Duodenal mucosa (tissue), 2 donors: ENCODE measurements around the gene KRT10.

Source experiments
- H3K27ac ChIP-seq: one replicate; pipeline ENCODE4 v1.7.0; 2013; ENCODE audit warnings: low read depth, low read length
- H3K27me3 ChIP-seq, 2 donors: one replicate each; pipeline ENCODE4 v1.7.0; 2013; ENCODE audit warnings: low read length in 2 of 2, control low read depth in 1 of 2; ENCODE audit not compliant: insufficient read depth in 2 of 2, control insufficient read depth in 1 of 2
- H3K36me3 ChIP-seq, 2 donors: one replicate each; pipeline ENCODE4 v1.7.0; 2013; ENCODE audit warnings: low read length in 2 of 2, control low read depth in 1 of 2; ENCODE audit not compliant: insufficient read depth in 2 of 2, control insufficient read depth in 1 of 2
- H3K4me1 ChIP-seq, 2 donors: one replicate each; pipeline ENCODE4 v1.7.0; 2013; ENCODE audit warnings: low read length in 2 of 2, control low read depth in 1 of 2; ENCODE audit not compliant: insufficient read depth in 2 of 2, control insufficient read depth in 1 of 2
- H3K4me3 ChIP-seq, 2 donors: one replicate each; pipeline ENCODE4 v1.7.0; 2013; ENCODE audit warnings: low read length in 2 of 2, low read depth in 1 of 2
- H3K9ac ChIP-seq, 2 donors: one replicate each; pipeline ENCODE4 v1.7.0; 2013; ENCODE audit warnings: low read length in 2 of 2, low read depth in 1 of 2
- H3K9me3 ChIP-seq, 2 donors: one replicate each; pipeline ENCODE4 v1.7.0; 2013; ENCODE audit warnings: low read length in 2 of 2, control low read depth in 1 of 2; ENCODE audit not compliant: control insufficient read depth in 1 of 2

The KRT10 gene

DNA sequence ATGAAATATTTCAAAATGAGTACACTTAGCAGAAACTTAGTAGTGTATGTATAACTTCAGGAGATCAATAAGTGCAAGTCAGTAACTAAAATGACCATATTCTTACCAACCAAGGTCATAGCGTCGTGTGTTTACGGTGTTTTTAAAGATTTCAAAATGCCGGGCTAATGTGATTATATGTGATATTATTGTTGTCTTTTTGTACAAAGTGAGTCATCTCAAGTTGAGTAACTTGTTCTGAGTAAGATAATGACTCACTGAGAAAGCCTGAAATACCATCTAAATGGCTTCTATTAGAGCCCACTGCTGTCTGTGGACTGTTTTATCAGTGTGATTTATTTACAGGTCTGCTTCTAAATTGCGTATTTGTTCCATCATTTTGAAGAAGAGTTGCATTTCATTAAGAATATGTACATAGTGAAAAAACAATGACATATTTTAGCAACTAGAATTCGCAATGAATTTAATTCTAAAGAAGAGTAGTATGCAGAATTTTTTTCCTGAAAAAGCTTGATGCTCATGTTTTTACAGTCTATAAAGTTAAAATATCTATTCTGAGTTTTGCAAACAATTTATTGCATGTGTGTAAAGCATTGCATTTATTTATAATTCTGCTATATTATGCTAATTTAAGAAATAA lies 31.9 kb upstream of the KRT10 start:
- Histone ChIP-seq H3K9me3 (no peaks in the 10 kb centered on the region), H3K4me1 (peaks cover 5 to 7% of the 10 kb centered on the region in 2 donors), H3K4me3 (no peak overlapping the region), H3K9ac (no peak overlapping the region), H3K27me3 (peaks cover 0 to 3% of the 10 kb centered on the region in 2 donors), H3K27ac (no peak overlapping the region), H3K36me3 (no peaks in the 10 kb centered on the region)

DNA sequence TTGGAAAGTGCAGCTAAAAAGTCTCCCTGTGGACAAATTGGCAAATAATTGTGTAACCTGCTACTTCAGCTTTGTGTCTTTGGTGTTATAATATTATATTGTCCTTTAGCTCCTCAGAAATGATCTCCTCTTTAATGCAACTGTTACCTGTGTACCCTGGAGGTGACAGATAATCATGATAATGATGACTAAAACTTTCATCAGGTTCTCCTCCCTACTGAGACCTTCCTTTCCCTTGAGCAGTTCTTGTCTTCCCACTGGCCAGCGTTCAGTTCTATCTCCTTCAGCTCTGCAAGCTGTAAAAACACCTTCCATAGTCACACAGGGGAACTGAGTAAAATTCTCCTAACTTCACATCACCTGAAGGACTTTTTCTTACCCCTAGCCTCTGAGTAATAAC lies 29.9 kb upstream of the KRT10 start:
- H3K4me3 ChIP-seq = no peak overlapping the region
- H3K36me3 ChIP-seq = no peaks in the 10 kb centered on the region
- peaks cover 0 to 2% of the 10 kb centered on the region in 2 donors for H3K4me1 ChIP-seq
- H3K27me3 ChIP-seq = peaks cover 0 to 3% of the 10 kb centered on the region in 2 donors
- no peaks in the 10 kb centered on the region for H3K9me3 ChIP-seq
- no peak overlapping the region for H3K27ac ChIP-seq
- H3K9ac ChIP-seq = no peak overlapping the region

DNA sequence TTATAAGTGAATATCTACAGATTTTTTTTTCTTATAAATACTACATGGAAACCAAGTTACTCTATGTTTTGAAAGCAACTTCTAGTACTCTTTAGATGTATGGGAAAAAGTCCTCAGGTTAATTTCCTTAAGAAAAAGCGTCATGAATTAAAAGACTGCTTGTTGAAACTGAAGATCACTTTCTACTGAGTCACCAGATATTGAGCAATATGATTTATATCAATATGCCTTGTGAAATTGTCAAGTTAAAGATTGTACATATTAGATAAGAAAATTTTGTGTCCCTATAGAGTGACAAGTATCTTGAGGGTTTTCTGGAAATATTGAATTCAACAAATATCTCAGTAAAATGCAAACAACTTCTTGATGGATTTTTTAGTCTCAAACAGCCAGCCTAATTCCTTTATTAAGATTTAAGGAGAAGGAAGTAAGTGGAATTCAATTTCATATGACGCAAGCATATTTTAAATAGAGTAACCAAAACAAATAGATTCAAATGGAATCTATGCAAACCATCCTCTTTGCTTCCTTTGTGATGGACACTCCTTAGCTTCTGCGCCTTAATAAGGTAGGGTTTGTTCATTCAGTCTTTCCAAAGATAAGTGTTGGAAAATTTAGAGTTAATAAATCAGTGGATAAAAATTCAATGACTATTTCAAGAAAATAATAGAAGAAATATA lies 28.0 kb upstream of the KRT10 start:
- Histone ChIP-seq H3K9me3 (no peaks in the 10 kb centered on the region), H3K27me3 (peaks cover 0 to 5% of the 10 kb centered on the region in 2 donors), H3K27ac (no peak overlapping the region), H3K4me3 (no peak overlapping the region), H3K4me1 (no peaks in the 10 kb centered on the region), H3K36me3 (no peaks in the 10 kb centered on the region), H3K9ac (no peak overlapping the region)

DNA sequence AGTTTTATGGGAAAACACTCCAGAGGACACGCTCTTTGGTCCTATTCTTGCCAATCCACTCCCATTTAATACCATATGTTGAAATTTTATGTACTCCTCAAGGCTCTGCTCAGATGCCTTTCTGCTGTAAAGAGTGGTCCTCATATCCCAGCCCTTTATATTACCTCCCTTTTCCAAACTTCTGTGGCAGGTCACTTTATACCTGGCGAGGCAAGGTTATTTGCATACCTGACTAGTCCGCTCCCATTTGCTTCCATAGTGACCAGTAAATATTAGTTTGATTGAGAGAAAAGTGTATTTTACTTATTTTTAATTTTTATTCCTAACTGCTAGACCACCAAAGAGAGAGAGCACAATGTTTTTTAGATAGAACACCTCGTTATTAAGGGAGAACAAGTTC lies 27.3 kb upstream of the KRT10 start:
- Histone ChIP-seq H3K9me3 (no peaks in the 10 kb centered on the region), H3K4me1 (no peaks in the 10 kb centered on the region), H3K9ac (no peak overlapping the region), H3K4me3 (no peak overlapping the region), H3K36me3 (no peaks in the 10 kb centered on the region), H3K27ac (no peak overlapping the region), H3K27me3 (peaks cover 0 to 8% of the 10 kb centered on the region in 2 donors)

DNA sequence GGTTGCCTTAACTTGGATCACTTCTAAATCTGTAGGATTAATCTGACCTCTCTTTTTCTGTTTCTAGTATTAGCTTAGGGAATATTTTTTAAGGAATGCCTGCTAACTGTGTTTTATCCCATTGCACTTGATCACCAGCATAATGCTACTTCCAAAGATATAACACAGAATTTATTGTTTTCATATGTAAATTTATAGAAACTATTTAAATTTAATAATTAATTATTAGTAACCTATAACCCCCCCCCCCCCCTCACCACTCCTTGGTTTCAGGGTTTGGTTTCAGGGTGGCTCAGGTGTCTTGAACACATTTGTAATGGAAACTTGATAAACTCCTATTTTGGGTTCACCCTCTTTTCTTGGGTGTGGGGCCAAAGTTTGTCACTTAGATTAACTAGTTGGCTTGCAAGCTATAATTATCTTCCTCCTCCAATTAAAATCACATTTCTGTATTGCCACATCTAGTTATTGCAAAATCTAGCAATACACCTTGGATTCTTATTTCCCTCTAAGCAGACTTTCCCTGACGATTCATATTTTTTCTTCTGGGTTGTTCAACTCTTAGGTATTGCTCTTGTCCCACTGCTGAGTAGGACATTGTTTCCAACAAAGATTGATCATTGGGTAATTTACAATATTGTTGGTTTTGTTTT lies 26.3 kb upstream of the KRT10 start:
- H3K9ac ChIP-seq = no peak overlapping the region
- H3K4me3 ChIP-seq = no peak overlapping the region
- H3K9me3 ChIP-seq = no peaks in the 10 kb centered on the region
- H3K27me3 ChIP-seq = peaks cover 0 to 8% of the 10 kb centered on the region in 2 donors
- H3K27ac ChIP-seq = no peak overlapping the region
- H3K36me3 ChIP-seq = no peaks in the 10 kb centered on the region
- H3K4me1 ChIP-seq = no peaks in the 10 kb centered on the region

DNA sequence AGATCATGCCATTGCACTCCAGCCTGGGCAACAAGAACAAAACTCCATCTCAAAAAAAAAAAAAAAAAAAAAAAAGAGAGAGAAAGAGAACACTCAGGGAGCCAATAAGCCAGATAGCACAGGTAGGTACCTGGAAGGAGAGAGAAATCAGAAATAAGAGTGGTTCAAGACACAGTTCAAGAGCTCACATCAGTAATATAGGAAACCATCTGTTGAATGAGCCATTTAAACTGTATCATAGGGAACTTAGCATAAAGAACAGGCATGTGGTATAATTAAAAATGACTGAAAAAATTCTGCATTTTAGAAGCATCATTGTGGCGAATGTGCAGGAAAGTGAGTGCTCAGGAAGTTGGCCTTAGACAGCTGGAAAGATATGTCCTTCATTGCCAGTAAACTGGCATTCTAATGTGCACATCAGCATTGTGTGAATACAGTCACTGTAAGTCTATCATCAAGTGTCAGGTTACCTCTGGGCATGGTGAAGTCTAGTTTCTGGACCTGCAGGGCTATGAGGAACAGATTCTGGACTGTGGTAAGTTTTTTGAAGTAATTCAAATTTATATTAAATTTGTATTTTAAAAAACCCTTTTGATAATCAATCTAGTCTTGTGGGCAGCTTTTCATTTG lies 24.2 kb upstream of the KRT10 start:
- Histone ChIP-seq H3K27me3 (peaks cover 0 to 8% of the 10 kb centered on the region in 2 donors), H3K27ac (no peak overlapping the region), H3K9ac (no peak overlapping the region)

DNA sequence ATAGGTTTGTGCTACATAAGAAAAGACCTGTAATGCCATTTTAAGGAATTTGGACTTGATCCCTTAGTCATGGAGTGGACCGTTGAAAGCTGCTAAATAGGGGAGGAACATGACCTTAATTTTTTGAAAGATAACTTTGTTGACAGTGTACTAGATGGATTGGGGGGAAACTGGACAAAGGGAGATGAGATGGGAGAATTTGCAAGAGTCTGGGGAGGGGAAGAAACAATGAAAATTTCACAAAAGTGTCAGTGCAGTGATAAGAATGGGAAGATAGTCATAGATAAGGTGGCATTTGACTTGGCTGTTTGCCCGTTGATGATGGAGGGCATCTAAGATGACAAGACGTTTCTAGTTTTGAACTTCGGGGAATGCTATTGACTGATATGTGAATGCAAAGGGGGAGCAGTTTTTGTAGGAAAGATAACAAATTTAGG lies 22.3 kb upstream of the KRT10 start:
- Histone ChIP-seq H3K9me3 (no peaks in the 10 kb centered on the region), H3K9ac (no peak overlapping the region), H3K36me3 (no peaks in the 10 kb centered on the region), H3K27me3 (peaks cover under 1 to 10% of the 10 kb centered on the region in 2 donors), H3K4me1 (no peaks in the 10 kb centered on the region), H3K4me3 (no peak overlapping the region), H3K27ac (no peak overlapping the region)

More for the DNA sequence above, 24.2 kb upstream of the KRT10 start:
- Histone ChIP-seq H3K9me3 (no peaks in the 10 kb centered on the region), H3K4me1 (no peaks in the 10 kb centered on the region), H3K36me3 (no peaks in the 10 kb centered on the region), H3K4me3 (no peak overlapping the region)

DNA sequence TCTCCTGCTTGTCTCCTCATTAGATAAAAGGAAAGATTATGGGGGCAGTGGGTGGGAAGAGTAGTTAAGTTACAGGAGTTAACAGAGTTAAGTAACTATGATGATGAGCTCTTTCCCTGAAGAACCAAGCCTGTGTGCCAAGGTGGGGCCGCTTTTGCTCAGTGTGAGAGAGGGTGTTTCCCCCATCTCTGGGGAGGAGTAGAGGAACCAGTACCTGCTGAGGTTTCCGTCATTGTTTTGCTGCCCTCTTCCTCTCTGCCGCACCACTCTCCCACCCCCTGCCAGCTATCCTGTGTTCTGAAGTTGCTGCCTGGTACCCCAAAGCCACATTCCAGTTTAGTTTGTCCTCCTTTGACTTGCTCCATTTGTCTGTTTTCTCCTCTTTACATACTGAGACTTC lies 20.8 kb upstream of the KRT10 start:
- Histone ChIP-seq H3K27ac (no peak overlapping the region), H3K4me1 (no peaks in the 10 kb centered on the region), H3K4me3 (no peak overlapping the region), H3K36me3 (no peaks in the 10 kb centered on the region), H3K9ac (no peak overlapping the region), H3K9me3 (no peaks in the 10 kb centered on the region), H3K27me3 (peaks cover 3 to 10% of the 10 kb centered on the region in 2 donors)

DNA sequence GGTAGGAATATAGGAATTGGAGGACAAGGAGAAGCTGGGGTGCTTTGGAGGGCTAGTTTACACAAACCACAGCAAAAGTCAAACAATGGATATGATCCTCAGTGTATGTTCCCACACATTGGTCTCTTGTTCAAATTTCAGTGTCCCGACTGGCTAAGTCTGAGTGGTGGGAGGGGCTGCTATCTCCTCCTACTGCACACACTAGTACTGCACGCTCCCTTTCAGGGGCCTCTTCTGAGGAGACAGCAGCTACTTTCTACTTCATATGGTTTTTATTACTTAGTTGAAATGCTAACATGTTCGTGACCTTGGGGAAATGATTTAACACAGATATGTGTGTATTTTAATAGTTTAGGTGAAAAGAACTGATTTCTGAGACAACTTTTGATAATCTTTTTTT lies 18.8 kb upstream of the KRT10 start:
- H3K9me3 ChIP-seq = no peaks in the 10 kb centered on the region
- H3K27ac ChIP-seq = no peak overlapping the region
- H3K4me3 ChIP-seq = no peak overlapping the region
- peaks cover 3 to 10% of the 10 kb centered on the region in 2 donors for H3K27me3 ChIP-seq
- no peaks in the 10 kb centered on the region for H3K4me1 ChIP-seq
- no peak overlapping the region for H3K9ac ChIP-seq
- H3K36me3 ChIP-seq = no peaks in the 10 kb centered on the region

DNA sequence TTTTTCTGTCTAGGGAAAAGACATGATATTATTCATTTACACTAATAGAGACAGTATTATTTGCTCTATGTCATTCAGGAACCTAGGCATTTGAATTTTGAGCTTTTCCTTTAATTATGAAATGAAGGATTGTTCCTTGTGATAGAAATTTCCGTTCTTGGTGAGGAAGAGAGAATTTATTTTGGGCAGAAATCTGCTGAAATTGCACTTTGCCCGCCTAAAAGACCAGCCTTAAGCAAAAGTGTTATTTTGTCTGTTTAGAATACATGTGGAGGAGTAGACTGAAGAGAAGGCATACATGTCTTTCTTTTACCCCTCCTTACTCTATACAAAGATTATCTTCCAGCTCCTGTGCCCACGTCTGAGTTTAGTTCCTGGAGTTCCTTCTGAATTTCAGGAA lies 16.8 kb upstream of the KRT10 start:
- H3K27me3 ChIP-seq = peaks cover 3 to 5% of the 10 kb centered on the region in 2 donors
- no peaks in the 10 kb centered on the region for H3K9me3 ChIP-seq
- no peak overlapping the region for H3K27ac ChIP-seq
- no peak overlapping the region for H3K4me3 ChIP-seq
- H3K9ac ChIP-seq = no peak overlapping the region
- H3K4me1 ChIP-seq = no peaks in the 10 kb centered on the region
- peaks cover 0 to 8% of the 10 kb centered on the region in 2 donors for H3K36me3 ChIP-seq
